Spinal cord (tissue), 10 donors: ENCODE data around the gene COL27A1. TPM values are rescaled to one million over a fixed set of nuclear protein-coding genes. Genes with fewer than 3 reads are reported as not detected.
"Not testable (repeated sequence)": the region's sequence is repeated elsewhere in the genome, so short reads cannot be mapped to it uniquely, and the experiment has no call there.

Experiments
- DNase-seq, 6 donors: peaks; one replicate each; pipeline versions ENCODE4 v3.0.0 to v3.0.0-alpha.2; 2013 to 2015; ENCODE audit warnings: low spot score in 6 of 6, low read depth in 4 of 6
- H3K27ac ChIP-seq: one replicate; pipeline ENCODE4 v1.5.1; 2013; ENCODE audit warnings: low read depth, low read length, control low read depth
- H3K27me3 ChIP-seq: one replicate; pipeline ENCODE4 v1.6.1; 2013; ENCODE audit warnings: low read length; ENCODE audit not compliant: control insufficient read depth, insufficient read depth
- H3K36me3 ChIP-seq: one replicate; pipeline ENCODE4 v1.6.1; 2013; ENCODE audit warnings: low read length; ENCODE audit not compliant: control insufficient read depth, insufficient read depth
- H3K4me1 ChIP-seq: one replicate; pipeline ENCODE4 v1.6.1; 2013; ENCODE audit warnings: low read length; ENCODE audit not compliant: control insufficient read depth, insufficient read depth
- H3K4me3 ChIP-seq: one replicate; pipeline ENCODE4 v1.5.1; 2013; ENCODE audit warnings: low read depth, low read length, control low read depth
- H3K9me3 ChIP-seq: one replicate; pipeline ENCODE4 v1.6.1; 2013; ENCODE audit warnings: low read length; ENCODE audit not compliant: control insufficient read depth, insufficient read depth
- WGBS: methylation state at CpG from one replicate; pipeline ENCODE4 v1.1.5; 2013; ENCODE audit warnings: missing lambda C conversion rate; ENCODE audit not compliant: insufficient coverage; 5-methylcytosine and 5-hydroxymethylcytosine counted together
- polyA plus RNA-seq, 2 donors: library from polyadenylated mRNA; unstranded; fragments of 120-200 nt; gene quantifications; one replicate each; pipeline ENCODE4 v1.2.1, GENCODE V29; 2013; ENCODE audit not compliant: insufficient read length in 2 of 2
- total RNA-seq, 2 donors: library from RNA; depleted of rRNA in 1 of 2; stranded (reverse); fragments of 120-200 nt in 1 of 2; fragments of >200 nt in 1 of 2; gene quantifications; one replicate each; pipeline versions ENCODE4 v1.2.3 to v1.2.4, GENCODE V29; 2013 to 2014
- donor health status: healthy.

COL27A1 gene
- total and polyA plus RNA-seq, 4 donors, result 8.4 to 21.9 (median 15.4) TPM

- H3K27me3 ChIP-seq, H3K4me3 ChIP-seq, H3K27ac ChIP-seq, H3K4me1 ChIP-seq, DNase-seq, H3K9me3 ChIP-seq, H3K36me3 ChIP-seq: not testable (repeated sequence)
- 94% methylated on average over 3 of the region's 7 CpGs for WGBS
Observed at GRCh38 chr9:114320710-114321109, 165.4 kb downstream of the COL27A1 start.

- Histone ChIP-seq H3K27ac (no peak overlapping the region), H3K36me3 (no peaks in the 10 kb centered on the region), H3K9me3 (no peaks in the 10 kb centered on the region), H3K4me3 (no peak overlapping the region), H3K4me1 (peaks cover 2% of the 10 kb centered on the region), H3K27me3 (no peaks in the 10 kb centered on the region)
- 96% methylated on average over 4 of the region's 8 CpGs for WGBS
- no peak for DNase-seq
Observed at GRCh38 chr9:114321759-114322158, 166.4 kb downstream of the COL27A1 start.

- WGBS, result no CpG with 5 or more reads among the region's 12 CpGs
- DNase-seq, H3K4me3 ChIP-seq, H3K36me3 ChIP-seq, H3K27me3 ChIP-seq, H3K9me3 ChIP-seq, H3K4me1 ChIP-seq, H3K27ac ChIP-seq: not testable (repeated sequence)
Observed at GRCh38 chr9:114322160-114322818, 167.0 kb downstream of the COL27A1 start.

DNA sequence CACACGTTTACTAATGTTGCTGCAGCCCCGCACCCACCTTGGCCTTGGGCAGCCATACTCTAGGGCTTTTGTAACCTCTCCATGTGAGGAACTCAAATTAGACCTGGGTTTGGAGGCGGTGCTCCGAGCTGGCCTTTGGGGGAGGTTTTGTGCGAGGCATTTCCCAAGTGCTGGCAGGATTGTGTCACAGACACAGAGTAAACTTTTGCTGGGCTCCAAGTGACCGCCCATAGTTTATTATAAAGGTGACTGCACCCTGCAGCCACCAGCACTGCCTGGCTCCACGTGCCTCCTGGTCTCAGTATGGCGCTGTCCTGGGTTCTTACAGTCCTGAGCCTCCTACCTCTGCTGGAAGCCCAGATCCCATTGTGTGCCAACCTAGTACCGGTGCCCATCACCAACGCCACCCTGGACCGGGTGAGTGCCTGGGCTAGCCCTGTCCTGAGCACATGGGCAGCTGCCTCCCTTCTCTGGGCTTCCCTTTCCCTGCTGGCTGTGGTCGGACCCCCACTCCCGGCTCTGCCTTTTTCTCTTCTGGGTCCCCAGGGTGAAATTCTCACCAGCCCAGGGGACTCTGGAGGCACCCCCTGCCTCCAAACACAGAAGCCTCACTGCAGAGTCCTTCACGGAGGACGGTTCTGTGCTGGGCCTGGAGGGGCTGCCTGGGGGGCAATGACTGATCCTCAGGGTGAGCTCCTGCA is 167.6 kb downstream of the COL27A1 start, which contains the start of gene ORM1:
Gene ORM1, plus strand, starts transcription at position 268 of the 701 bp plus-strand sequence. Its CDS starts 36 bp downstream, at position 304.
- WGBS, result no CpG with 5 or more reads among the region's 15 CpGs
- not testable (repeated sequence) for DNase-seq, H3K27ac ChIP-seq, H3K4me1 ChIP-seq, H3K36me3 ChIP-seq, H3K4me3 ChIP-seq, H3K9me3 ChIP-seq, H3K27me3 ChIP-seq

GRCh38 chr9:114323849-114324248 is 168.5 kb downstream of the COL27A1 start:
- H3K4me1 ChIP-seq, DNase-seq, H3K27me3 ChIP-seq, H3K27ac ChIP-seq, H3K9me3 ChIP-seq, H3K4me3 ChIP-seq, H3K36me3 ChIP-seq: not testable (repeated sequence)
- WGBS, result 93% methylated on average over 3 of the region's 6 CpGs

- H3K27ac ChIP-seq, result no peak overlapping the region
- DNase-seq, result no peak
- H3K4me1 ChIP-seq, result no peaks in the 10 kb centered on the region
- H3K36me3 ChIP-seq, result no peaks in the 10 kb centered on the region
- 84% methylated on average over 5 of the region's 8 CpGs for WGBS
- H3K9me3 ChIP-seq, result no peaks in the 10 kb centered on the region
- H3K27me3 ChIP-seq, result no peaks in the 10 kb centered on the region
- no peak overlapping the region for H3K4me3 ChIP-seq
Observed at GRCh38 chr9:114324492-114324891, 169.2 kb downstream of the COL27A1 start.

- H3K27me3 ChIP-seq, H3K9me3 ChIP-seq, H3K36me3 ChIP-seq, H3K27ac ChIP-seq, H3K4me3 ChIP-seq, DNase-seq, H3K4me1 ChIP-seq: not testable (repeated sequence)
- WGBS, result 83% methylated on average over 7 of the region's 9 CpGs
Observed at GRCh38 chr9:114324965-114325364, 169.6 kb downstream of the COL27A1 start.

GRCh38 chr9:114325684-114326254 is 170.4 kb downstream of the COL27A1 start:
- H3K27ac ChIP-seq, H3K9me3 ChIP-seq, H3K4me3 ChIP-seq, H3K27me3 ChIP-seq, H3K4me1 ChIP-seq, DNase-seq, H3K36me3 ChIP-seq: not testable (repeated sequence)
- 89% methylated on average over 1 of the region's 3 CpGs for WGBS

GRCh38 chr9:114327749-114328148 is 172.4 kb downstream of the COL27A1 start:
- no peaks in the 10 kb centered on the region for H3K36me3 ChIP-seq
- no peaks in the 10 kb centered on the region for H3K27me3 ChIP-seq
- H3K9me3 ChIP-seq, result no peaks in the 10 kb centered on the region
- no peaks in the 10 kb centered on the region for H3K4me1 ChIP-seq
- H3K4me3 ChIP-seq, result no peak overlapping the region
- no peak overlapping the region for H3K27ac ChIP-seq
- WGBS, result 94% methylated on average over 8 of the region's 8 CpGs
- no peak for DNase-seq
